Activated naive CD8-positive, alpha-beta T cell treated with anti-CD3 and anti-CD28 coated beads, Interleukin-2, amount 50 U/mL, for 16 hours (primary cell): ENCODE results near the gene DNAI2.

Experiments
- DNase-seq: peaks from one replicate; pipeline ENCODE4 v3.0.0-alpha.2; 2020; ENCODE audit warnings: low read depth, low spot score

The DNAI2 gene

DNA sequence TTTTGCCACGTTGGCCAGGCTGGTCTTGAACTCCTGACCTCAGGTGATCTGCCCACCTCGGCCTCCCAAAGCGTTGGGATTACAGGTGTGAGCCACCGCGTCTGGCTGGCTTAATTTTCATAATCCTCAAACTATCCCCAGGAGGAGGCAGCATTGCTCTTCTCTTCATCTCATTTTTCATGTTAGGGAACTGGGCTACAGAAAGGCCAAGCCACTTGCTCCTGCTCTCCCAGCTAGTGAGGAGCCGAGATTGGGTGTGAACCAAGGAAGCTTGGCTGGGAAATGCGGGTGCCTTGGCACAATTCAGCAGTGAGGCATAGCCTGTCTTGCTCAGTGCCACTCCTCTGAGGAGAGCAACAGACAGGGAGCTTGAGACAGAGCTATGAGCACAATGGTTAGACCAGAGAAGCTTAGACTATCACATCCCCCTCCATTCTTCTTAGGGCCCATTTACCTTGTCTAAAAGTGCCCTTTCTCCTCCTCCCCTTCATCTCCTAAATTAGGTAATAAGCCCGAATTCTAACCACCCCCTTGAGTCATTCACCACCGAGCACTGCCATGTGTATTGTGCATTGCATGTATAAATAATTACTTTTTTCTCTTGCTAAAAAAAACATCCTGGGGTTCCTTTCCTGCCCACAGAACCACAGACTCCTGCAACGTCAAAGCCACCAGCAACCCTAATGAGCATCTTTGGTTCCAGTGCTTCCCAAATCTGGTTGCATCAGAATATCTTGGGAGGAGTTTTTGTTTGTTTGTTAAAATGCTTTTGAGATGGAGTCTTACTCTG is 32.0 kb downstream of the DNAI2 start:
- no peak for DNase-seq

GRCh38 chr17:74307984-74308773 is 34.1 kb downstream of the DNAI2 start:
- DNase-seq = no peak

GRCh38 chr17:74309902-74310301 is 35.9 kb downstream of the DNAI2 start:
- DNase-seq = no peak

DNA sequence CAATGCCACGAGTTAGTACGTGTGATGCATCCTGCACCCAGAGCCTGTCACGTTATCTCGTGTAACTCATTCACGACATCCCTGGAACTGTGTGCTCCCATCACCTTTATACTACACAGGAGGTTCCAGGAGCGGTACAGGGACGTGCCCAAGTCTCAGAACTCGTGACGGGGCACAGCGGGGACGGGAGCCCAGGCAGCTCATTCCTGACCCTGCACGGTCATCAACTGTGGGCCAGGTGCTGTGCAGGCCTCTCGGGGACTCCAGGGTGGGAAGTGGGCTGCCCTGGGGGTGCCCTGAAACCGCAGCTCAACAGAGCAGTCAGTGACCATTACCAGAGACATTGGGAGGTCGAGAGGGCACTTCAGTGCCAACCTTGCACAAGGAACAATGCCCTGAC is 40.8 kb downstream of the DNAI2 start:
- DNase-seq = no peak

DNA sequence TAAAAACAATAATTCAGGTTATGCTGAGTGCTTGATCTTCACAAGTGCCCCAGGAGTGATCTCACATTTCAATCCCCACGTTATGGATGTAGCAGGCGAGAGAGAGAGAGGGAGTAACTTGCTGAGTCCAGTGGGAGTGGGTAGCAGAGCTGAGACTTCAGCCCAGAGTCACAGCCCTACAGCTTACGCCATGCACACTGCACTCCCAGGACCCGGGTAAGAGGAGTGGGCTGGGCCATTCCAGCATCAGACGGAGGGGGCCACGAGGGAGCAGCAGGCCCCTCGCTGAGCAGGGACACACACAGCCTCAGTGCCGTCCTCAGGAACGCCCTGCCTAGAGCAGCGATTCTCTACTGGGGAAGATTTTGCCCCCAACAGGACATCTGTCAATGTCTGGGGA is 42.2 kb downstream of the DNAI2 start:
- no peak for DNase-seq

GRCh38 chr17:74317071-74317470 is 43.0 kb downstream of the DNAI2 start:
- DNase-seq = no peak

DNA sequence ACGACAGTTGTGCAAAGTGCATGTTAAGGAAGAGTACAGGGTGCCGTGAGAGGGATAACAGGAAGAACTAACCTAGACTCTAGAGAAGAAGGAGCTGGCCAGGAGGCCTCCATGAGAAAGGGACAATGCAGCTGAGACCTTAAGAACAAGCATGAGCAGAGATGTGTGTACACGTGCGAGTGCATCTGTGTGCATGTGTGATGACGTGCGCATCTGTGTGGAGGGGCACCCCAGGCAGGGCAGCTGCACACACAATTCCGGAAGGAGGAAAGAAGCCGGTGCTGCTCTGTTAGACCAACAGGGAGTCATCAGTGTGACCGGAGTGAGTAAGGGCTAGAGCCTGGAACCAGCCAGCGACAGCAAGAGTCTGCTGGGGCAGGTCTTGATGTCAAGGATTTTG is 44.4 kb downstream of the DNAI2 start:
- DNase-seq = no peak

- DNase-seq = no peak
Observed at GRCh38 chr17:74324521-74324920, 50.5 kb downstream of the DNAI2 start.

DNA sequence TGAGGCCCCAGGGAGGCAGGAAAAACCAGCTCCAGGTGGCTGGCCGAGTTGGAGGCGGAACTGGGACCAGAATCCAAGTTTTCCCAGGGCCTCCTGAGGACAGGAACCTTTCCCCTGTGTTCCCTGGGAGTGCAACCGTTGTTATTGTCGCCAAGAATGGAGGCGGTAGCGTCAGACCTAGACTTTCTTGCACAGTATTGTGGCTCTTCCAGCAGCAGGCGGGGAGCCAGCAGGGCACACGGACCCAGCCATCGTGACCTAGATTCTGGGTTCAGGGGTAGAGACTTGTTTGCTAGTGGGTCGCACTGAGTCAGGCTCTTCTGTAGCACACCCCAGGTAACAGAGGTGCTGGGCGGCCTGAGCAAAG is 51.3 kb downstream of the DNAI2 start:
- DNase-seq = no peak

- no peak for DNase-seq
Observed at GRCh38 chr17:74325743-74326379, 51.8 kb downstream of the DNAI2 start, which contains the start of gene KIF19. TSS of gene KIF19 (plus strand) at chr17:74326226. CDS start at chr17:74326350, 124 bp downstream.

DNA sequence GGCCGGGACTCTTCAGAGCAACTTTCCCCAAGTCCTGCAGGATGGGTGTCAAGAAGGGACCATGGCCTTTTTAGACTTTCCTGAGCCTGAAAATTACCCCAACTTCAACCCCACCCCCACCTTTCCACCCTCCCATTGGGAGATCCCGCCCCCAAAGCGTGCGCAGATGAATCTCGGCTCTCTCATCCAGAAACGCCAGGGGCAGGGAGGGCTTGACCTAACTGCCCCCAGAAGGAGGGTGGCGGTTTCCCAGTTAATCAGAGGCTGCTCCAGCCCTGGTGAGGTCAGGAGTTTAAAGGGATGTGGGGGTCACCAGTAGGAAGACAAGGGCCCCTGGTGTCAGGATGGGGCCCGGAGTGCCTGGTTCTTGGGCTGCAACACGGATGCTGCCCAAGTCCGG is 52.5 kb downstream of the DNAI2 start:
- no peak for DNase-seq

- DNase-seq = no peak
Observed at GRCh38 chr17:74328487-74328886, 54.5 kb downstream of the DNAI2 start.

DNA sequence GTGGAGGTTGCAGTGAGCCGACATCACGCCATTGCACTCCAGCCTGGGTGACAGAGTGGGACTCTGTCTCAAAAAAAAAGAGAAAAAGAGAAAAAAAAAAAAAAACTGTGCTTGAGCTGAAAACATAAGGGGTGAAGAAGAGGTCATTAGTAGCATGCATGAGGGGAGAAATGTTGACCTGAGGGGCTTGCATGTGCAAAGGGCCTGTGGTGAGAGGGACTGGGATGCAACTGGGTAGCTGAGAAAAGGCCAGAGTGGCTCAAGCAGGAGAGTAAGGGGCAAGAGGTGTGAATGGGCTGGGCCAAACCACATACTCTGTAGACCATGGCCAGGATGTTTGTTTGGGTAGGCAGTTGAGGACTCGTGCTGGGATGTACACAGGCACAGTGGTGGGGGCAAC is 55.3 kb downstream of the DNAI2 start:
- DNase-seq = no peak

DNA sequence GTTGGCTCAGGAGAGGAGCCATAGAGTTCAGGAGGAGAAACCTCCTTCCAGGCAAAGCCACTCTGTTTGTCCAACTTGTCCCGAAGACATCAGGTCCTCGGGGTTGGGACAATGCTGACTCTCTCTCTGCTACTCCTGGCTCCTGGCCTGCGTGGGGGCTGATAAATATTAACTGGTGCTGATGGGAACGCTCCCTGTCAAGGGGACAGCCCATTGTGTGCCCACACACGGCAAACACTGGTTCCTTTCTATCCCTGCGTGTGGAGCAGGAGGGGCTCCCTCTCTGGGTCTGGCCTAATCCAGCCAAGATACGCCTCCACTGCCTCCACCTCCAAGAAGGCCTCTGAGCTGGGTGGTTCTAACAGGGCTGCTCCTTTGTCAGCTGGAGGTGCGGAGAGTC is 56.4 kb downstream of the DNAI2 start:
- no peak for DNase-seq

GRCh38 chr17:74332017-74332650 is 58.1 kb downstream of the DNAI2 start:
- no peak for DNase-seq

DNA sequence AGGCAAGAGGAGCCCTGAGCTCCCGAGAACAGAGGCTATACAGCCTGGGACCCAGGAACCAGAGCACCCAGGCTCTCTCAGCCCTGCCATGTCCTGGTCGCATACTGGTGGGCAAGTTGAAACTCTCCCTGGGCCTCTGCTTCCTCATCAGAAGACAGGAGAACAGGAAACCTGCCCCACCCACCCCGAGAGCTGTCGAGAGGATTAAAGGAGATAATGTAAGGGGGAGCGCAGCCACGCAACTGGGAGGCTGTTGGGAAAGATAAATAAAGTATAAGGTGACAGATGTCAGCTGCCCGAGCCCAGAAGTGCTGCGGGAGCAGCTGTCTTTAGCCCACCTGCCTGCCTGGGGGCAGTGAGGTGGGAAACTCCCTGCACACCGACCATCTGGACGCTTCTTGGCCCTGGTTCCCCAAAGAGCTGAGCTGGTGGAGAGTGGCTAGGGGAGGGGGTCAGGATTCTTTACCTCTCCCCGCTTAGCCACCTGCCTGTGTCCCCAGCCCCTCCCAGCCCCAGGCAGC is 58.8 kb downstream of the DNAI2 start:
- DNase-seq = no peak

DNA sequence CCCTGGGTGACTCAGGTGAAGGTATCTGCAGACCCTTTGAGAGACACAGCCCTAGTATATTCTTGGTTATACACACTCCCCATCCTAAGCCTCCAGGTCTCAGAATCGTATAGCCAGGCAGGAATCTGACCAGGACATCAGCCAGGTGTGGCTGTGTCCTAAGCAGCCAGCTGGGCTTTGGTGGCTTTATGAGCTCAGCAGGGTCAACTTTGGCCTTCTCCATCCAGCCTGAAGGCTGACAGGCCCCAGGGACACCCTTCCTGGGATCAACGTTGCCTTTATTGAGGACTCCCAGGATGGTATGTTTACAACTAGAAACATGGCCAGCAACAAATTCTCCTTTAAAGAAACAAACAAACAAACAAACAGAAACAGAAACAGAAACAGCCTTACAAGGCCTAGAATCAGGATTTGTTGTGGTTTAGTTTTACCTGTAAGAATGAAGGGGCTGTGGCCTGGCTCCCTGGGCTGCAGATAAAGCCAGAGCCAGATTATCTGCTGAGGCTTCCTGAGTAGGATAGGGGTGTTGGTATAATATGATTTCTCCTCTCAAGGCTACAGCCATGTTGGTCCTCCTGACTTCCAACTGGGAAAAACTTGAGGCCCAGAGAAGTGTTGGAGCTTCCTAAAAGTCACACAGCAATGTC is 60.5 kb downstream of the DNAI2 start:
- no peak for DNase-seq

- DNase-seq = no peak
Observed at GRCh38 chr17:74335529-74336062, 61.6 kb downstream of the DNAI2 start.

GRCh38 chr17:74336307-74336706 is 62.3 kb downstream of the DNAI2 start:
- no peak for DNase-seq

- DNase-seq = no peak
Observed at GRCh38 chr17:74337834-74338500, 63.9 kb downstream of the DNAI2 start.
